HuH-7 (cell line): ENCODE results near the gene PNMA6E.

Source experiments
- DNase-seq: peaks from one replicate; pipeline ENCODE4 v3.0.0; 2011; ENCODE audit warnings: low spot score

Gene PNMA6E

GRCh38 chrX:153349952-153350351 is 51.2 kb downstream of the PNMA6E start:
- no peak for DNase-seq

- no peak for DNase-seq
These were observed 52.7 kb downstream of the PNMA6E start for GRCh38 chrX:153348421-153348820.

- no peak for DNase-seq
These were observed 53.6 kb downstream of the PNMA6E start for GRCh38 chrX:153347530-153347929.
